NCI-H748 (cell line): ENCODE data around the gene ATP5F1A.
"Not testable (repeated sequence)": the region's sequence is repeated elsewhere in the genome, so short reads cannot be mapped to it uniquely, and the experiment has no call there.

Experiments used
- DNase-seq: peaks from one replicate; lab custom pipeline; 2025; ENCODE audit not compliant: unreplicated experiment; lab: John Stamatoyannopoulos, UW

ATP5F1A gene

GRCh38 chr18:46097801-46098615 is at the start of gene ATP5F1A:
TSS of gene ATP5F1A (minus strand) at chr18:46098296. CDS start at chr18:46098231, 65 bp downstream.
- DNase-seq, result peak; percentile 88

GRCh38 chr18:46141199-46141598 is 43.1 kb upstream of the ATP5F1A start:
- DNase-seq, result no peak

- no peak for DNase-seq
These were observed 42.1 kb upstream of the ATP5F1A start for GRCh38 chr18:46140173-46140572.

GRCh38 chr18:46134920-46135675 is 37.0 kb upstream of the ATP5F1A start:
- no peak for DNase-seq

- no peak for DNase-seq
These were observed 35.4 kb upstream of the ATP5F1A start for GRCh38 chr18:46133534-46133933.

GRCh38 chr18:46130549-46130948 is 32.5 kb upstream of the ATP5F1A start:
- not testable (repeated sequence) for DNase-seq

- no peak for DNase-seq
These were observed 32.0 kb upstream of the ATP5F1A start for GRCh38 chr18:46130061-46130460.

- DNase-seq, result not testable (repeated sequence)
These were observed 28.5 kb upstream of the ATP5F1A start for GRCh38 chr18:46126625-46127024.

- no peak for DNase-seq
These were observed 15.7 kb upstream of the ATP5F1A start for GRCh38 chr18:46113751-46114150.

GRCh38 chr18:46110406-46110805 is 12.3 kb upstream of the ATP5F1A start:
- no peak for DNase-seq

- no peak for DNase-seq
These were observed 11.3 kb upstream of the ATP5F1A start for GRCh38 chr18:46109386-46109785.

- peak; percentile 97 for DNase-seq
These were observed 6.2 kb upstream of the ATP5F1A start, which contains the start of gene HAUS1 for GRCh38 chr18:46104128-46104911. TSS of gene HAUS1 (plus strand) at chr18:46104385. CDS start at chr18:46104412, 27 bp downstream.

- DNase-seq, result no peak
These were observed 1.4 kb upstream of the ATP5F1A start for GRCh38 chr18:46099463-46099862.

- DNase-seq, result no peak
These were observed 479 bp upstream of the ATP5F1A start for GRCh38 chr18:46098616-46098933.

GRCh38 chr18:46097431-46097800 is 680 bp downstream of the ATP5F1A start:
- DNase-seq, result no peak

- no peak for DNase-seq
These were observed 1.3 kb downstream of the ATP5F1A start for GRCh38 chr18:46096651-46097300.

- no peak for DNase-seq
These were observed 2.6 kb downstream of the ATP5F1A start for GRCh38 chr18:46095532-46095931.

GRCh38 chr18:46088501-46088900 is 9.6 kb downstream of the ATP5F1A start:
- DNase-seq, result not testable (repeated sequence)

- no peak for DNase-seq
These were observed 13.7 kb downstream of the ATP5F1A start for GRCh38 chr18:46084431-46084830.

- DNase-seq, result no peak
These were observed 17.9 kb downstream of the ATP5F1A start for GRCh38 chr18:46080156-46080555.

- DNase-seq, result no peak
These were observed 18.8 kb downstream of the ATP5F1A start for GRCh38 chr18:46079336-46079735.
